H1 (cell line): ENCODE results near the gene SLX4IP. TPM values are rescaled to one million over a fixed set of nuclear protein-coding genes. Genes with fewer than 3 reads are reported as not detected.

Source experiments
- CTCF ChIA-PET: fragments of 300-600 bp; sonication (Branson Sonifier 250); formaldehyde crosslinking; loops from one replicate; lab custom pipeline; 2021; ENCODE audit not compliant: partially characterized antibody; lab: Charles Lee
- POLR2A ChIA-PET: fragments of 300-600 bp; sonication (Branson Sonifier 250); formaldehyde crosslinking; loops from one replicate; lab custom pipeline; 2021; ENCODE audit warnings: inconsistent platforms; ENCODE audit not compliant: partially characterized antibody; lab: Charles Lee
- DNase-seq, 2 experiments: peaks; one replicate each; pipeline versions ENCODE4 v3.0.0 to v3.0.0-alpha.2; 2010 to 2022; ENCODE audit warnings: low spot score in 2 of 2, low read depth in 1 of 2, mixed read lengths in 1 of 2
- FAIRE-seq: peaks from 2 replicates; lab custom pipeline; 2011; peaks lifted over from hg19 to GRCh38; lab: Jason Lieb, UNC
- H2AFZ ChIP-seq: 2 replicates; pipeline ENCODE4 v1.8.1; 2012; ENCODE audit warnings: low read length, inconsistent platforms
- H2AK5ac ChIP-seq: 2 replicates; pipeline ENCODE4 v1.6.1; 2013; ENCODE audit warnings: low read depth, low read length
- H2BK120ac ChIP-seq: replicated peaks from 2 replicates; pipeline ENCODE3; 2013; ENCODE audit warnings: low read depth, low read length, inconsistent platforms
- H2BK12ac ChIP-seq: 2 replicates; pipeline ENCODE4 v1.6.1; 2013; ENCODE audit warnings: low read depth, low read length
- H2BK15ac ChIP-seq: 2 replicates; pipeline ENCODE4 v1.6.1; 2013; ENCODE audit warnings: low read length
- H2BK20ac ChIP-seq: 2 replicates; pipeline ENCODE4 v1.6.1; 2013; ENCODE audit warnings: low read length
- H2BK5ac ChIP-seq: 2 replicates; pipeline ENCODE4 v1.6.1; 2013; ENCODE audit warnings: low read depth, low read length
- H3K14ac ChIP-seq: 2 replicates; pipeline ENCODE4 v1.6.1; 2013; ENCODE audit warnings: inconsistent platforms; ENCODE audit not compliant: insufficient read length
- H3K18ac ChIP-seq: 2 replicates; pipeline ENCODE4 v1.6.1; 2013; ENCODE audit warnings: low read length; ENCODE audit errors: extremely low read depth
- H3K23ac ChIP-seq: 2 replicates; pipeline ENCODE4 v1.6.1; 2013; ENCODE audit warnings: inconsistent platforms; ENCODE audit not compliant: insufficient read length
- H3K23me2 ChIP-seq: 2 replicates; pipeline ENCODE4 v1.6.1; 2013; ENCODE audit warnings: low read depth, low read length
- H3K27ac ChIP-seq: 2 replicates; pipeline ENCODE4 v1.6.1; 2011; ENCODE audit warnings: low read depth, low read length, inconsistent platforms
- H3K27me3 ChIP-seq, 4 experiments: replicated peaks in 1 of 4; 1 replicate in 1 of 4; 2 replicates in 3 of 4; pipeline versions ENCODE4 v1.6.1 to v1.8.1; 2011 to 2013; ENCODE audit warnings: low read length in 3 of 4, mild to moderate bottlenecking in 3 of 4, inconsistent platforms in 2 of 4, mixed read lengths in 2 of 4, moderate library complexity in 1 of 4; ENCODE audit not compliant: control insufficient read depth in 3 of 4, insufficient read depth in 3 of 4; ENCODE audit errors: extremely low read depth in 1 of 4
- H3K36me3 ChIP-seq, 4 experiments: 2 replicates each; pipeline versions ENCODE4 v1.6.1 to v1.8.1; 2011 to 2013; ENCODE audit warnings: mild to moderate bottlenecking in 4 of 4, low read length in 3 of 4, moderate library complexity in 2 of 4, control low read depth in 1 of 4, inconsistent platforms in 1 of 4; ENCODE audit not compliant: insufficient read depth in 4 of 4, control insufficient read depth in 2 of 4
- H3K4ac ChIP-seq: replicated peaks from 2 replicates; pipeline ENCODE3; 2013; ENCODE audit warnings: low read length, low read depth, mixed read lengths, inconsistent platforms; ENCODE audit not compliant: insufficient read length
- H3K4me1 ChIP-seq, 4 experiments: replicated peaks in 1 of 4; 1 replicate in 1 of 4; 2 replicates in 3 of 4; pipeline versions ENCODE4 v1.6.1 to v1.8.1; 2011 to 2013; ENCODE audit warnings: low read length in 3 of 4, inconsistent platforms in 2 of 4, mixed read lengths in 1 of 4; ENCODE audit not compliant: insufficient read depth in 4 of 4, control insufficient read depth in 3 of 4
- H3K4me2 ChIP-seq, 2 experiments: 2 replicates each; pipeline versions ENCODE4 v1.6.1 to v1.8.1; 2011 to 2013; ENCODE audit warnings: low read depth in 2 of 2, low read length in 2 of 2, control low read depth in 1 of 2, inconsistent platforms in 1 of 2, mild to moderate bottlenecking in 1 of 2; ENCODE audit not compliant: insufficient read depth in 1 of 2
- H3K4me3 ChIP-seq, 4 experiments: fragments of 200-600, 300-600 bp in 1 of 4; sonication (generic), shearing (Covaris generic), sonication (Bioruptor Twin) in 1 of 4; 2 replicates each; pipeline versions ENCODE4 v1.5.1 to v1.8.1; 2011 to 2016; ENCODE audit warnings: low read length in 4 of 4, low read depth in 3 of 4, control low read depth in 2 of 4, inconsistent platforms in 2 of 4, mild to moderate bottlenecking in 2 of 4, mixed read lengths in 1 of 4, moderate library complexity in 1 of 4; ENCODE audit not compliant: insufficient read depth in 2 of 4; ENCODE audit errors: extremely low read depth in 1 of 4
- H3K56ac ChIP-seq: replicated peaks from 2 replicates; pipeline ENCODE3; 2013; ENCODE audit warnings: low read depth, mild to moderate bottlenecking, mixed read lengths, low read length, inconsistent platforms; ENCODE audit not compliant: insufficient read length
- H3K79me1 ChIP-seq: 2 replicates; pipeline ENCODE4 v1.6.1; 2013; ENCODE audit warnings: low read depth, low read length, control low read depth
- H3K79me2 ChIP-seq, 2 experiments: 2 replicates each; pipeline versions ENCODE4 v1.6.1 to v1.8.1; 2012 to 2013; ENCODE audit warnings: low read length in 2 of 2, mild to moderate bottlenecking in 2 of 2, inconsistent platforms in 1 of 2; ENCODE audit not compliant: insufficient read depth in 2 of 2, control insufficient read depth in 1 of 2
- H3K9ac ChIP-seq, 4 experiments: replicated peaks in 1 of 4; 1 replicate in 1 of 4; 2 replicates in 3 of 4; pipeline versions ENCODE4 v1.6.1 to v1.8.1; 2011 to 2013; ENCODE audit warnings: low read depth in 3 of 4, low read length in 3 of 4, control low read depth in 2 of 4, mild to moderate bottlenecking in 2 of 4, moderate library complexity in 2 of 4, inconsistent platforms in 1 of 4; ENCODE audit errors: extremely low read depth in 1 of 4
- H3K9me3 ChIP-seq, 2 experiments: 2 replicates each; pipeline versions ENCODE4 v1.6.1 to v1.8.1; 2012 to 2013; ENCODE audit warnings: mild to moderate bottlenecking in 2 of 2, moderate library complexity in 2 of 2, control low read depth in 1 of 2, inconsistent platforms in 1 of 2, low read depth in 1 of 2, low read length in 1 of 2, mixed read lengths in 1 of 2; ENCODE audit not compliant: insufficient read depth in 2 of 2
- H4K20me1 ChIP-seq, 2 experiments: replicated peaks in 1 of 2; 2 replicates each; pipeline versions ENCODE3 to v1.8.1; 2011 to 2013; ENCODE audit warnings: inconsistent platforms in 2 of 2, low read length in 2 of 2, mild to moderate bottlenecking in 1 of 2; ENCODE audit not compliant: insufficient read depth in 2 of 2, control insufficient read depth in 1 of 2
- H4K5ac ChIP-seq: 2 replicates; pipeline ENCODE4 v1.6.1; 2013; ENCODE audit warnings: low read length, low read depth, mixed read lengths, inconsistent platforms; ENCODE audit not compliant: insufficient read length
- H4K8ac ChIP-seq: 2 replicates; pipeline ENCODE4 v1.8.0; 2013; ENCODE audit warnings: mild to moderate bottlenecking, moderate library complexity, low read length, inconsistent platforms; ENCODE audit not compliant: insufficient read depth; ENCODE audit errors: extremely low read depth
- H4K91ac ChIP-seq: replicated peaks from 2 replicates; pipeline ENCODE3; 2013; ENCODE audit warnings: low read length, mixed read lengths, inconsistent platforms; ENCODE audit not compliant: insufficient read length
- BACH1 ChIP-seq: IDR thresholded peaks from 2 replicates; pipeline ENCODE4 v1.6.1; 2012; ENCODE audit warnings: low read length, improper control_type of control experiment
- CHD2 ChIP-seq: IDR thresholded peaks from 2 replicates; pipeline ENCODE4 v1.6.1; 2012; ENCODE audit warnings: low read length, improper control_type of control experiment
- CTBP2 ChIP-seq: IDR thresholded peaks from 2 replicates; pipeline ENCODE4 v1.7.0; 2011; ENCODE audit warnings: borderline replicate concordance, mild to moderate bottlenecking, moderate library complexity, mixed read lengths, low read length; ENCODE audit not compliant: insufficient read depth, insufficient read length
- EZH2 ChIP-seq: fragments of 200-600 bp; sonication (generic); IDR thresholded peaks from 2 replicates; pipeline ENCODE4 v1.7.1; 2012; ENCODE audit warnings: low read depth, mild to moderate bottlenecking, moderate library complexity, low read length, inconsistent platforms; ENCODE audit not compliant: severe bottlenecking
- JUND ChIP-seq: IDR thresholded peaks from 2 replicates; pipeline ENCODE4 v1.6.1; 2011; ENCODE audit warnings: mild to moderate bottlenecking, improper control_type of control experiment, low read length
- WGBS, 2 experiments: shearing (Covaris generic) in 1 of 2; methylation state at CpG; one replicate each; pipeline versions ENCODE4 v1.1.6 to v1.1.7; 2013 to 2015; ENCODE audit warnings: low lambda C conversion rate in 2 of 2, mixed read lengths in 2 of 2, inconsistent platforms in 1 of 2, low coverage in 1 of 2, missing lambda C conversion rate in 1 of 2; ENCODE audit not compliant: insufficient replicate concordance in 2 of 2, insufficient coverage in 1 of 2, insufficient read length in 1 of 2; ENCODE audit errors: extremely low coverage in 1 of 2, missing lambda C conversion rate in 1 of 2; 5-methylcytosine and 5-hydroxymethylcytosine counted together
- polyA plus RNA-seq, 7 experiments: library from polyadenylated mRNA; depleted of rRNA in 3 of 7; stranded (reverse) in 5 of 7; unstranded in 2 of 7; fragments of >200 nt in 5 of 7; fragments of 200-250 nt in 2 of 7; gene quantifications; 1 replicate in 5 of 7; 2 replicates in 1 of 7; 4 replicates in 1 of 7; pipeline versions ENCODE4 v1.2.1 to v1.2.3, GENCODE V29; 2011 to 2013; ENCODE audit warnings: missing spikeins in 2 of 7, mixed read lengths in 2 of 7
- total RNA-seq: library from RNA; stranded (reverse); fragmentation: NEBNext Ultra II Directional; extraction: Animal tissue kit (Norgen Biotek cat#: 25700); gene quantifications from 2 replicates; pipeline ENCODE4 v1.2.1, GENCODE V29; 2021

The SLX4IP gene
- total and polyA plus RNA-seq, 2 of the 8 experiments (the other 6 are each of a cell fraction or from before 2014, with no cell fraction given), result 2.4 to 8.7 TPM

DNA sequence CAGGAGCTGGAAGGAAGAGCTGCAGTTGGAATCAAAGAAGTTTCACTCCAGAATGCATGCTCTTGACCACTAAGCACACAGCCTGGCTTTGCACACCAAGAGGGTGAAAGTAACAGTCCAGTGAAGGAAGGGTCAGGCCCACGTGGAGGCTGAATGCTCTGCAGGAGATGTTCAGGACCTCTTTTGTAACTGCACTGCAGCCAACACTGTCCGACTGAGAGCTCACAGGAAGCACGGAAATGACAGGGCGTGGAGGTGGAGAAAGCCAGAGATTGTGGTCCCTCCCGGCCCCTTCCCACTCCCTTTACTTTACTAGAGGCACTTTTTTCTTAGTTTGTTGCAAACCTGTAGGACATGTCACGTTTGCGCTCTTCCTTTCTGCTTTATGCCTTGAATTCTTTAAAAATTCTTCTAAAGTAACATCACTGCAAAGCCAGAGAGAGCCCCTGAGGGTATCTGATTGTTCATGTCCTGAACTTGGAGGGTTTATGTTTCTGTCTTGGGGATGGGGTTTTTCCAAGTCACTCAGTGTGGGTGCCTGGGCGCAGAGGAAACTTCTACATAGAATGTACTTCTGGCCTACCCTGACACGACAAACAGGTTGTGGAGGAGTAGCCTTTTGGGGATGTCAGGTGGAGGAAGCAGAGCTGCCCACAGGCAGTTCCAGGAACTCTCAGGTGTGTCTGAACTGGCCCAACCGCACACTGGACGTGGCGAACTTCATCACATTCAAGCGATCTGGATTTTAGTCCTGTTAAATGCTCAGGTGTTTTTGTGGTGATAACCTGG is 197.8 kb downstream of the SLX4IP start:
- POLR2A ChIA-PET, result interaction anchor here (1.0 kb wide), 2 partner anchors 7 to 12 kb away, joined by 3 to 4 read pairs; no protein-coding TSS in a partner anchor
- CTCF ChIA-PET, result interaction anchor here (0.6 to 2.1 kb wide), 6 partner anchors 7 to 1016 kb away, joined by 3 to 8 read pairs (median 4); no protein-coding TSS in a partner anchor
- H3K23ac ChIP-seq, result no peak overlapping the region
- no peak overlapping the region for H3K56ac ChIP-seq
- no peak overlapping the region; the same call in 1 of the 2 replicates for H2BK15ac ChIP-seq
- no peak for DNase-seq
- H2BK5ac ChIP-seq, result no peak overlapping the region
- no peak overlapping the region for H4K91ac ChIP-seq
- no peak for FAIRE-seq
- no peak overlapping the region for H3K27ac ChIP-seq
- 0 out of 4 replicates have a peak overlapping the region, but pooled peaks of 1 of the 2 experiments have one; percentile 5 for H3K4me2 ChIP-seq
- no peak overlapping the region for H4K8ac ChIP-seq
- H3K4me3 ChIP-seq, result no peak overlapping the region
- no peak overlapping the region for H3K4ac ChIP-seq
- H2AK5ac ChIP-seq, result no peak overlapping the region
- H3K27me3 ChIP-seq, result no peaks in the 10 kb centered on the region; a peak in 1 of 7 replicates
- no peaks in the 10 kb centered on the region; a peak in 1 of 8 replicates for H3K36me3 ChIP-seq
- H4K20me1 ChIP-seq, result no peaks in the 10 kb centered on the region
- H3K23me2 ChIP-seq, result no peaks in the 10 kb centered on the region; the same call in 1 of the 2 replicates
- H3K79me2 ChIP-seq, result no peaks in the 10 kb centered on the region
- no peak overlapping the region for H4K5ac ChIP-seq
- no peak overlapping the region for H3K9ac ChIP-seq
- H2BK120ac ChIP-seq, result no peak overlapping the region
- no peak overlapping the region for H3K14ac ChIP-seq
- 0 out of 2 replicates have a peak overlapping the region, but pooled peaks have one; percentile 28 for H2BK20ac ChIP-seq
- peak overlapping the region; percentile 13; the same call in 1 of the 2 replicates for H2BK12ac ChIP-seq
- 90% methylated on average over 13 of the region's 13 CpGs; no CpG with 5 or more reads in 1 of the 2 experiments for WGBS, 2 experiments
- H3K4me1 ChIP-seq, result peaks cover 13 to 35% (median 24%) of the 10 kb centered on the region in 4 experiments
- H3K18ac ChIP-seq, result peak overlapping the region; percentile 29; the same call in 1 of the 2 replicates
- H3K9me3 ChIP-seq, result no peaks in the 10 kb centered on the region
- H2AFZ ChIP-seq, result no peak overlapping the region
- H3K79me1 ChIP-seq, result peaks cover 3% of the 10 kb centered on the region
- TF ChIP-seq CHD2 (no peak), EZH2 (no peak), JUND (no peak), CTBP2 (no peak), BACH1 (no peak)
